Central memory CD8-positive, alpha-beta T cell (primary cell): ENCODE results near the gene NNAT.
"Not testable (repeated sequence)": the region's sequence is repeated elsewhere in the genome, so short reads cannot be mapped to it uniquely, and the experiment has no call there.

ENCODE experiments used
- ATAC-seq: fragments of 150-1000 bp; cut with Tn5 transposase; replicated peaks from 2 replicates; pipeline ENCODE4 v1.10.0; 2022; ENCODE audit warnings: mild to moderate bottlenecking, moderate FRiP score, moderate number of reproducible peaks; ENCODE audit not compliant: poor library complexity, severe bottlenecking; ENCODE audit errors: extremely low read depth
- DNase-seq, 2 donors: peaks; one replicate each; pipeline ENCODE4 v3.0.0; 2021; ENCODE audit warnings: low spot score in 2 of 2
- H3K27ac Mint-ChIP-seq: one replicate; pipeline ENCODE4 v1.8.0; 2022; ENCODE audit warnings: low read depth, mild to moderate bottlenecking, moderate library complexity, mixed read lengths
- H3K27me3 Mint-ChIP-seq: one replicate; pipeline ENCODE4 v1.8.0; 2022; ENCODE audit warnings: mixed read lengths
- H3K36me3 Mint-ChIP-seq: one replicate; pipeline ENCODE4 v1.8.0; 2022; ENCODE audit warnings: mild to moderate bottlenecking, moderate library complexity, mixed read lengths; ENCODE audit not compliant: insufficient read depth
- H3K4me1 Mint-ChIP-seq: one replicate; pipeline ENCODE4 v1.8.0; 2022; ENCODE audit warnings: mixed read lengths
- H3K4me3 Mint-ChIP-seq: one replicate; pipeline ENCODE4 v1.8.0; 2022; ENCODE audit warnings: mild to moderate bottlenecking, moderate library complexity, mixed read lengths
- H3K9me3 Mint-ChIP-seq: one replicate; pipeline ENCODE4 v1.8.0; 2022; ENCODE audit warnings: mixed read lengths

NNAT gene

DNA sequence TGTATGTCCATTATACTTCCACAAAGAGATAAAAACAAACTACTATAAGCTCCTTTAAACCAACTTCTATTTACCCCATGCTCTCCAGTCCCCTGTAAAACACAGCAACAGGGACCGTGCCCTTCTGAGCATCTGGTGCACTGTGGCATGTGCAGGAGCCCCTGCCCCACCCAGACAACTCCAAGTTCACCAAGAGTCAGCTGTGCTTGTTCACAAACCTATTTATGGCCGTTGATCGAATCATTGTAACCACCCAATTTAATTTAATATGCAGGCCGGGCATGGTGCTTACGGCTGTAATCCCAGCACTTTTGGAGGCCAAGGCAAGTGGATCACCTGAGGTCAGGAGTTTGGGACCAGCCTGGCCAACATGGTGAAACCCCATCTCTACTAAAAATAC is 20.3 kb downstream of the NNAT start:
- Mint-ChIP-seq H3K27me3 (peaks cover 21% of the 10 kb centered on the region), H3K36me3 (no peaks in the 10 kb centered on the region), H3K4me1 (no peaks in the 10 kb centered on the region), H3K9me3 (no peaks in the 10 kb centered on the region), H3K27ac (no peak overlapping the region), H3K4me3 (no peak overlapping the region)
- ATAC-seq, result no peak
- DNase-seq, result no peak

- DNase-seq (no peak), ATAC-seq (no peak)
- Mint-ChIP-seq H3K4me3 (no peak overlapping the region), H3K9me3 (no peaks in the 10 kb centered on the region), H3K36me3 (no peaks in the 10 kb centered on the region), H3K27ac (no peak overlapping the region), H3K4me1 (no peaks in the 10 kb centered on the region), H3K27me3 (peaks cover 12% of the 10 kb centered on the region)
These were observed 21.2 kb downstream of the NNAT start for GRCh38 chr20:37542281-37542680.

DNA sequence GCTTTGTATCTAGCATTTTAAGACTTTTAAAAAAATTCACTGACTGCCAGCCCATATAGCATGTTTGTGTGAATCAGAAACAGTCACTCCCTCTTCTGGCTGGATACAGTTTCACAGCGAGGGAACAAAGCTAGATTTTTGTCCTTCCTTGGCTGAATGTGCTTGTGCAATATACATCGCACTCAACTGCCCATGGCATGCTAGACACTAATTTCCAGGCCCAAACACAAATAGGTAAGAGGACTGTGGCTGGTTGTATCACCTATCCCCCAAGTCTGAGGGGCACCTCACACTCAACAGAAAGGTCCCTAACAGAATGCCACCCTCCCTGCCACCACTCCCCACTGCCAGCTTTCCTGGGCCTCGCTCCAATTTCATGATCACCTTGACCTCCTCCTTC is 22.8 kb downstream of the NNAT start:
- Mint-ChIP-seq H3K9me3 (no peaks in the 10 kb centered on the region), H3K4me3 (no peak overlapping the region), H3K36me3 (no peaks in the 10 kb centered on the region), H3K4me1 (no peaks in the 10 kb centered on the region), H3K27me3 (no peaks in the 10 kb centered on the region), H3K27ac (no peak overlapping the region)
- no peak for ATAC-seq
- no peak for DNase-seq

- DNase-seq (no peak), ATAC-seq (no peak)
- no peak overlapping the region for H3K4me3 Mint-ChIP-seq
- H3K4me1 Mint-ChIP-seq, result no peaks in the 10 kb centered on the region
- H3K27ac Mint-ChIP-seq, result no peak overlapping the region
- H3K36me3 Mint-ChIP-seq, result no peaks in the 10 kb centered on the region
- H3K27me3 Mint-ChIP-seq, result no peaks in the 10 kb centered on the region
- no peaks in the 10 kb centered on the region for H3K9me3 Mint-ChIP-seq
These were observed 23.3 kb downstream of the NNAT start for GRCh38 chr20:37544386-37544785.

DNA sequence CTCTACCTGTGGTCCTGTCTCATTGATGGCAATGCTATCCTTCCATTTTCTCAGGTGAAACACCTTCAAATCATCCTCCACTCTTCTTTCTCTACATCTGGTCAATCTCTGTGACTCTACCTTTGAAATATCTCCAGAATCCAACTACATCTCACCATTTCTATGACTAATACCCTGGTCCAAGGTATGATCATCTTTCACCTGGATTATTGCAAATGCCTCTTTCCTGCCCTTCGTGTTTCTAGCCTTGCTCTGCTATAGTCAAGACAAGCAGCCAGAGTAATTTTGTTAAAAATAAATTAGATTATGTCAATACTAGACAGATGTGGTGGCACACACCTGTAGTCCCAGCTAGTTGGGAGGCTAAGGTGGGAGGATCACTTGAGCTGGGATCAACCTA is 24.5 kb downstream of the NNAT start:
- no peak overlapping the region for H3K4me3 Mint-ChIP-seq
- DNase-seq (no peak), ATAC-seq (no peak)
- no peaks in the 10 kb centered on the region for H3K4me1 Mint-ChIP-seq
- H3K27ac Mint-ChIP-seq, result no peak overlapping the region
- H3K27me3 Mint-ChIP-seq, result no peaks in the 10 kb centered on the region
- no peaks in the 10 kb centered on the region for H3K9me3 Mint-ChIP-seq
- no peaks in the 10 kb centered on the region for H3K36me3 Mint-ChIP-seq

DNA sequence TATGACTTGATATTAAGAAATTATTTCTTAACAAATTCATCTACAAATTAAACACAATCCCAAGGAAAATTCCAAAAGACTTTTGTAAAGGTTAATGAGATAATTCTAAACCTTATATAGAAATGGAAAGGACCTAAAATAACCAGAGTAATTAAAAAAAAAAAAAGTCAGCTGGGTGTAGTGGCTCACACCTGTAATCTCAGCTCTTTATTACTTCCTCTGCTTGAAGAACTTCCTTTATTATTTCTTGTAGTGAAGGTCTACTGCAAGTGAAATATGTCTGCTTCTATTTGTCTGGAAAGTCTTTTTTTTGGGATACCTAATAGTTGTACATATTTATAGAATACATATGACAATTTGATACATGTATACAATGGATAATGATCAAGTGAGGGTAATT is 26.9 kb downstream of the NNAT start:
- Mint-ChIP-seq H3K27ac (no peak overlapping the region), H3K9me3 (no peaks in the 10 kb centered on the region), H3K36me3 (no peaks in the 10 kb centered on the region), H3K27me3 (peaks cover 18% of the 10 kb centered on the region), H3K4me3 (no peak overlapping the region), H3K4me1 (no peaks in the 10 kb centered on the region)
- DNase-seq, result no peak
- ATAC-seq, result no peak

DNA sequence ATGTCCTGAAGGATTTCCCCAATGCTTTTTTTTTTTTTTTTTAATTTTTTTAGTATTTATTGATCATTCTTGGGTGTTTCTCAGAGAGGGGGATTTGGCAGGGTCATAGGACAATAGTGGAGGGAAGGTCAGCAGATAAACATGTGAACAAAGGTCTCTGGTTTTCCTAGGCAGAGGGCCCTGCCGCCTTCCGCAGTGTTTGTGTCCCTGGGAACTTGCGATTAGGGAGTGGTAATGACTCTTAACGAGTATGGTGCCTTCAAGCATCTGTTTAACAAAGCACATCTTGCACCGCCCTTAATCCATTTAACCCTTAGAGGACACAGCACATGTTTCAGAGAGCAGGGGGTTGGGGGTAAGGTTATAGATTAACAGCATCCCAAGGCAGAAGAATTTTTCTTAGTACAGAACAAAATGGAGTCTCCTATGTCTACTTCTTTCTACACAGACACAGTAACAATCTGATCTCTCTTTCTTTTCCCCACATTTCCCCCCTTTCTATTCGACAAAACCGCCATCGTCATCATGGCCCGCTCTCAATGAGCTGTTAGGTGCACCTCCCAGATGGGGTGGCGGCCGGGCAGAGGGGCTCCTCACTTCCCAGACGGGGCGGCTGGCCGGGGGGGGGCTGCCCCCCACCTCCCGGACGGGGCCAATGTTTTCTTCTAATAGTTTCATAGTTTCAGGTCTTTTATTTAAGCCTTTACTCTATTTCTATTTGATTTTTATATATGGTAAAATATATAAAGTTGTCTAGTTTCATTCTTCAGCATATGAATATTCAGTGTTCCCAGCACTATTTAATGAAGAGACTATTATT is 29.3 kb downstream of the NNAT start:
- H3K4me3 Mint-ChIP-seq, H3K36me3 Mint-ChIP-seq, H3K4me1 Mint-ChIP-seq, H3K9me3 Mint-ChIP-seq, H3K27ac Mint-ChIP-seq, DNase-seq, ATAC-seq: not testable (repeated sequence)
- H3K27me3 Mint-ChIP-seq, result peaks cover 33% of the 10 kb centered on the region

DNA sequence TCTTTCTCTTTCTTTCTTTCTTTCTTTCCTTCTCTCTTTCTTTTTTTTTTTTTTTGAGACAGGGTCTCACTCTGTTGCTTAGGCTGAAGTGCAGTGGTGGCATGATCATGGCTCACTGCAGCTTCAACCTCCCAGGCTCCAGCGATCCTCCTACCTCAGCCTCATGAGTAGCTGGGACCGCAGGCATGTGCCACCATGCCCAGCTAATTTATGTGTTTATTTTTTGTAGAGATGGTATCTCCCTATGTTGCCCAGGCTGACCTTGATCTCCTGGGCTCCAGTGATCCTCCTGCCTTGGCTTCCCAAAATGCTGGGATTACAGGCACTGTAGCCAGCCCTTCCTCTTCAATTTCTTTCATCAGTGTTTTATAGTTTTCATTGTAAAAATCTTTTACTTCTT is 30.6 kb downstream of the NNAT start:
- not testable (repeated sequence) for ATAC-seq, H3K9me3 Mint-ChIP-seq, H3K4me1 Mint-ChIP-seq, H3K36me3 Mint-ChIP-seq, H3K27ac Mint-ChIP-seq, H3K4me3 Mint-ChIP-seq, DNase-seq
- peaks cover 39% of the 10 kb centered on the region for H3K27me3 Mint-ChIP-seq

- Mint-ChIP-seq H3K27me3 (peaks cover 46% of the 10 kb centered on the region), H3K4me3 (no peak overlapping the region), H3K9me3 (no peaks in the 10 kb centered on the region), H3K4me1 (no peaks in the 10 kb centered on the region), H3K27ac (no peak overlapping the region), H3K36me3 (no peaks in the 10 kb centered on the region)
- no peak for ATAC-seq
- no peak for DNase-seq
These were observed 31.4 kb downstream of the NNAT start for GRCh38 chr20:37552415-37552814.

DNA sequence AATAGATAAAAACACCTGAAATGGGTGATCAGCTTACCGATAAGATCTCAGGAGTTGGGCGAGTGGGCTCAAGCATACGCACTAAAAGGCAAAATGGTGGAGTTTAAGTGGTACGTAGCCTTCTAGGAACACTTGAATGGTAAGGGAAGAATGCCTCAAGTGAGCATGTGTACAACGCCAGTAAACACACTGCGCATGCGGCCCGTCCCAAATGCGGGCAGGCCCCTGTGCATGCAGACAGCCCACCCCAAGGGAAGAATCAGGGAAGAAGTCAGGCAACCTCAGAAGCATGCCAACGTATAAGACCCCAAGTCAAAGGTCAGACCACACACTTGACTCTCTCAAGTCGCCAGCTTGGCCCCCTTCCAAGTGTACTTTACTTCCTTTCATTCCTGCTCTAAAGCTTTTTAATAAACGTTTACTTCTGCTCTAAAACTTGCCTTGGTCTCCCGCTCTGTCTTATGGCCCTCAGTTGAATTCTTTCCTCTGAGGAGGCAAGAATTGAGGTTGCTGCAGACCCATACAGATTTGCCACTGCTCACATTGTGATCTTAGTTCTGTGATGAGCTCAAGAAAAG is 33.8 kb downstream of the NNAT start:
- not testable (repeated sequence) for H3K27ac Mint-ChIP-seq, H3K9me3 Mint-ChIP-seq, H3K4me1 Mint-ChIP-seq, H3K4me3 Mint-ChIP-seq, DNase-seq, H3K36me3 Mint-ChIP-seq, ATAC-seq
- peaks cover 55% of the 10 kb centered on the region for H3K27me3 Mint-ChIP-seq

GRCh38 chr20:37556538-37556937 is 35.5 kb downstream of the NNAT start:
- peaks cover 54% of the 10 kb centered on the region for H3K27me3 Mint-ChIP-seq
- H3K4me3 Mint-ChIP-seq, result no peak overlapping the region
- peaks cover 1% of the 10 kb centered on the region for H3K36me3 Mint-ChIP-seq
- no peak overlapping the region for H3K27ac Mint-ChIP-seq
- no peaks in the 10 kb centered on the region for H3K4me1 Mint-ChIP-seq
- H3K9me3 Mint-ChIP-seq, result no peaks in the 10 kb centered on the region
- ATAC-seq (no peak), DNase-seq (no peak)

DNA sequence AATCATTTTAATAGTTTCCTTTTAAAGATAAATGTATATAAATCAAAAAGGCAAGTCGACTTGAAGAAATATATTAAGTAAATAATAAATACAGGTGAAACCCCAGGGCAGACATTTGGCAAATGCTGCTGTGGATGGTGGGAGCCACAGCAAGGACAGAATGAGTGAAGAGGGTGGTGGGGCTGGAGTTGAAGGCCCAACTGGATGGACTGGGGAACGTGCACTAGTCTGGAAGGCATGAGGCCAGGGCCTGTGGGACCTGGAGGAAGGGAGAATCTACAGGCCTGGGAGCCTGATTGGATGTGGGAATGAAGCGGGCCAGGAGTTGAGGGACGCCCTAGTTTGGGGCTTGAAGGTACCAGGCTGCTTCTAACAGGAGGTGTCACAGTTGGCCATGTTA is 37.3 kb downstream of the NNAT start:
- no peak for DNase-seq
- Mint-ChIP-seq H3K4me3 (no peak overlapping the region), H3K9me3 (no peaks in the 10 kb centered on the region)

GRCh38 chr20:37558779-37559178 is 37.7 kb downstream of the NNAT start:
- no peaks in the 10 kb centered on the region for H3K9me3 Mint-ChIP-seq
- ATAC-seq, result no peak
- H3K27me3 Mint-ChIP-seq, result peaks cover 54% of the 10 kb centered on the region
- H3K4me1 Mint-ChIP-seq, result no peaks in the 10 kb centered on the region
- peaks cover 1% of the 10 kb centered on the region for H3K36me3 Mint-ChIP-seq
- H3K4me3 Mint-ChIP-seq, result no peak overlapping the region
- no peak for DNase-seq
- H3K27ac Mint-ChIP-seq, result no peak overlapping the region

More for the DNA sequence above, 37.3 kb downstream of the NNAT start:
- Mint-ChIP-seq H3K36me3 (peaks cover 1% of the 10 kb centered on the region), H3K27ac (no peak overlapping the region), H3K27me3 (peaks cover 49% of the 10 kb centered on the region), H3K4me1 (no peaks in the 10 kb centered on the region)
- no peak for ATAC-seq
